NT2/D1 (cell line): Measurements from ENCODE around the gene RIPK1.
A peak's percentile ranks its signal among the peaks of the same experiment; 100 is the strongest.
"Not testable (repeated sequence)": the region's sequence is repeated elsewhere in the genome, so short reads cannot be mapped to it uniquely, and the experiment has no call there.

Source experiments
- DNase-seq: peaks from one replicate; pipeline ENCODE4 v3.0.0-alpha.2; 2011; ENCODE audit warnings: low read depth, low spot score
- H3K27me3 ChIP-seq: 2 replicates; pipeline ENCODE4 v1.6.0; 2011; ENCODE audit warnings: mild to moderate bottlenecking; ENCODE audit not compliant: insufficient read length, insufficient read depth
- H3K36me3 ChIP-seq: 2 replicates; pipeline ENCODE4 v1.6.1; 2011; ENCODE audit warnings: mild to moderate bottlenecking, low read length, mixed read lengths; ENCODE audit not compliant: insufficient read depth, insufficient read length
- H3K4me1 ChIP-seq: 2 replicates; pipeline ENCODE4 v1.5.1; 2011; ENCODE audit not compliant: insufficient read depth, insufficient read length
- H3K4me3 ChIP-seq: 2 replicates; pipeline ENCODE4 v1.5.1; 2011; ENCODE audit warnings: low read depth; ENCODE audit not compliant: insufficient read length
- H3K9ac ChIP-seq: 2 replicates; pipeline ENCODE4 v1.6.0; 2011; ENCODE audit warnings: low read depth; ENCODE audit not compliant: insufficient read length
- H3K9me3 ChIP-seq: 2 replicates; pipeline ENCODE4 v1.5.1; 2011; ENCODE audit warnings: mild to moderate bottlenecking, low read length; ENCODE audit not compliant: insufficient read depth
- SUZ12 ChIP-seq: IDR thresholded peaks from 2 replicates; pipeline ENCODE4 v1.6.1; 2011; ENCODE audit not compliant: insufficient read length, insufficient read depth; ENCODE audit errors: extremely low read depth
- YY1 ChIP-seq: IDR thresholded peaks from 2 replicates; pipeline ENCODE4 v1.6.1; 2011; ENCODE audit not compliant: insufficient read length, insufficient read depth
- ZNF274 ChIP-seq: IDR thresholded peaks from 2 replicates; pipeline ENCODE4 v1.6.1; 2011; ENCODE audit warnings: mild to moderate bottlenecking, low read depth, low read length

Gene RIPK1

DNA sequence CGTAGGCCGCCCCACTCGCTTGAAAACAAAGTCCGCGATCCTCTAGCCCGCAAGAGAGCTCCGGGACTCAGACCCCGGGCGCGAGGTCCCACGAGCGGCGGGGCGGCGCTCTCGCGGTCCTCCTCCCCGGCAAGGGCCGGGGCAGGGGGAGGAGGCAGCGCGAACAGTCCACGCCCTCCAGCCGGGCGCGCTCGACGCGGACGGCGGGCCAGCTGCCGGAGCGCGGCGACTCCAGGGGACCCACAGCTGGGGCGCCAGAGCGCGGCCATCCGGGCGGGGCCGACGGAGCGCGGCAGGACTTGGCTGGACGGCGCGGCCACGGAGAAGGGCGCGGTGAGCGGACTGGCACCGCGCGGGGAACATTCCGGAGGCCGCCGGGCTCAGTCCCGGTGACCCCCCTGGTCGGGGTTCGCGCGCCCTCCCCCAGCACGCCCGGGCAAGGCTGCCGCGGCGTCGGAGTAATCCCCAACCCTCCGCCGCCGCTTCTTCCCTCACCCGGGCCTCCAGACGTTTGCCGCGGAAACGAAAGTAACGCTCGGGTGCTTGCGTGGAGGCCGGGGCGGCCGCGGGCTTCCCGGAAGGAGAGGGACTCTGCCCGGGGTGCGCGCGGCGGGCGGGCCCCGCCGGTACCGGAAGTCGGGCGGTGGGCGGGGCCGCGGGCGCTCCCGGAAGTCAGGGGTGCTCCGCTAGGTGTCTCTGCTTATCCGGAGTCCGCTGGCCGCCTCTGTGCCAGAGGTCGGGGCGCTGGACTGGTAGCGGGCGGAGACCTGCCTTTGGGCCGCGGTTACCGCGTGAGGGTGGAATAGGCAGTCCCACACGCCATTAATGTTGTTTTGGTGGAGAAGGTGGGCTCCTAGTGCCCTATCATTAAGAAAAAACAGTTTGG lies at the start of gene RIPK1:
Gene RIPK1, plus strand, starts transcription at position 166 of the 886 bp plus-strand sequence. CDS start 8,330 bp downstream, outside the sequence.
- DNase-seq, result no peak

DNA sequence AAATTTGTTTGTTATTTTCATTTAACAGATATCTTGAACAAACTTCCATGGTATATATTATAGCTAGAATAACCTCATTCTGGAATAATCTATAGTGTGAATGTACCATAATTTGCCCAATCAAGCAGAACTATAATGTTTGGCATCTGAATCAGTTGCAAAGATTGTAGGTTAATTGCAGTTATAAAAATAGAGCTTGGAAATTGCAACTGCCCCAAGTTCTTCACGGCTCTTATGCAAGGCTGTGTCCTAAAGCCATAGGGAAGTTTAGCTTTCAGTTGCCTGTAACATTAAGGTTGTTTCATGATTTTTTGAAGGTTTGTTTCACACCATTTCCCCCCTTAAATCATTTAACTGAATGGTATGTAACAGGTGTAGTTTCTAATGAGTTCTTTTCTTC lies 49.2 kb upstream of the RIPK1 start:
- Histone ChIP-seq H3K36me3 (peaks cover 39% of the 10 kb centered on the region), H3K4me3 (no peak overlapping the region), H3K4me1 (peaks cover 3% of the 10 kb centered on the region), H3K9ac (no peak overlapping the region), H3K27me3 (no peaks in the 10 kb centered on the region), H3K9me3 (peaks cover 11% of the 10 kb centered on the region; the same call in 1 of the 2 replicates)
- TF ChIP-seq SUZ12 (no peak), ZNF274 (no peak), YY1 (no peak)
- no peak for DNase-seq

More for the DNA sequence above, at the start of gene RIPK1:
- H3K36me3 ChIP-seq, result peaks cover 14% of the 10 kb centered on the region
- peak within 1 kb of the TSS; percentile 88 for H3K9ac ChIP-seq
- TF ChIP-seq SUZ12, result no peak
- no peak for TF ChIP-seq ZNF274
- no peak for TF ChIP-seq YY1
- no peaks in the 10 kb centered on the region for H3K27me3 ChIP-seq
- peaks cover 3% of the 10 kb centered on the region for H3K4me1 ChIP-seq
- H3K9me3 ChIP-seq, result no peaks in the 10 kb centered on the region
- peak within 1 kb of the TSS; percentile 71 for H3K4me3 ChIP-seq

DNA sequence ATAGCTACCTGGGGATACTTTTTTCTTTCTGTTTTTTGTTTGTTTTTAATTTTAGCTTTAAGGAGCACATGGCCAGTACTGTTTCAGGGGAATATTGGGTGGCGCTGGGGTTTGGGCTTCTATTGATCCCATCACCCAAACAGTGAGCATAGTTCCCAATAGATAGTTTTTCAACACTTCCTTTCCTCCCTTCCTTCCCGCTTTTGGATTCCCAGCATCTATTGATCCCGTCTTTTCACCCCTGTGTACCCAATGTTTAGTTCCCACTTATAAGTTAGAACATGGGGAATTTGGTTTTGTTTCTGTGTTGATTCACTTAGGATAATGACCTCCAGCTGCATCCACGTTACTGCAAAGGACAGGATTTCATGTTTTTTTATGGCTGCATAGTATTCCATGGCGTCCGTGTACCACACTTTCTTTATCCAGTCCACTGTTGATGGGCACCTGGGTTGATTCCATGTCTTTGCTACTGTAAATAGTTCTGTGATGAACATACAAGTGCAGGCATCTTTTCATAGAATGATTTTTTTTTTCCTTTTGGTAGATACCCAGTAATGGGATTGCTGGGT lies 48.5 kb upstream of the RIPK1 start:
- H3K27me3 ChIP-seq, result no peaks in the 10 kb centered on the region
- peaks cover 4% of the 10 kb centered on the region for H3K4me1 ChIP-seq
- no peak overlapping the region for H3K4me3 ChIP-seq
- peaks cover 11% of the 10 kb centered on the region; the same call in 1 of the 2 replicates for H3K9me3 ChIP-seq
- TF ChIP-seq YY1 (no peak), ZNF274 (no peak), SUZ12 (no peak)
- no peak for DNase-seq
- peaks cover 31% of the 10 kb centered on the region for H3K36me3 ChIP-seq
- H3K9ac ChIP-seq, result no peak overlapping the region

DNA sequence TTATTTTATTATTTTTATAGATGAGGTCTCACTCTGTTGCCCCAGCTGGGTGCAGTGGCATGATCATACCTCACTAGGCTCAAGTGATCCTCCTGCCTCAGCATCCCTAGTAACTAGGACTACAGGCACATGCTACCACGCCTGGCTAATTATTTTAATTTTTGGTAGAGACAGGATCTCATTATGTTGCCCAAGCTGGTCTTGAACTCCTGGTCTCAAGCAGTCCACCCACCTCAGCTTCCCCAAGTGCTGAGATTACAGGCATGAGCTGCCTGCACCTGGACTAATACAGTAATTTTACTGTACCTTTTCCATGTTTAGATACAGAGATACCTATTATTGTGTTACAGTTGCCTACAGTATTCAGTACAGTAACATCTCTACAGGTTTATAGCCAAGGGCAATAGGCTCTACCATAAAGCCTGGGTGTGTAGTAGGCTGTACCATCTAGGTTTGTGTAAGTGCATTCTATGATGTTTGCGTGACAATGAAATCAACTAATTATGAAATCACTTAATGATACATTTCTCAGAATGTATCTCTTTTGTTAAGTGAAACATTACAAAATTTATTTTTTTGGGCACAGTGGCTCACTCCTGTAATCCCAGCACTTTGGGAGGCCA lies 47.2 kb upstream of the RIPK1 start:
- H3K4me3 ChIP-seq, DNase-seq, H3K27me3 ChIP-seq, H3K4me1 ChIP-seq, H3K9ac ChIP-seq: not testable (repeated sequence)
- H3K9me3 ChIP-seq, result peaks cover 11% of the 10 kb centered on the region; the same call in 1 of the 2 replicates
- H3K36me3 ChIP-seq, result peaks cover 20% of the 10 kb centered on the region

DNA sequence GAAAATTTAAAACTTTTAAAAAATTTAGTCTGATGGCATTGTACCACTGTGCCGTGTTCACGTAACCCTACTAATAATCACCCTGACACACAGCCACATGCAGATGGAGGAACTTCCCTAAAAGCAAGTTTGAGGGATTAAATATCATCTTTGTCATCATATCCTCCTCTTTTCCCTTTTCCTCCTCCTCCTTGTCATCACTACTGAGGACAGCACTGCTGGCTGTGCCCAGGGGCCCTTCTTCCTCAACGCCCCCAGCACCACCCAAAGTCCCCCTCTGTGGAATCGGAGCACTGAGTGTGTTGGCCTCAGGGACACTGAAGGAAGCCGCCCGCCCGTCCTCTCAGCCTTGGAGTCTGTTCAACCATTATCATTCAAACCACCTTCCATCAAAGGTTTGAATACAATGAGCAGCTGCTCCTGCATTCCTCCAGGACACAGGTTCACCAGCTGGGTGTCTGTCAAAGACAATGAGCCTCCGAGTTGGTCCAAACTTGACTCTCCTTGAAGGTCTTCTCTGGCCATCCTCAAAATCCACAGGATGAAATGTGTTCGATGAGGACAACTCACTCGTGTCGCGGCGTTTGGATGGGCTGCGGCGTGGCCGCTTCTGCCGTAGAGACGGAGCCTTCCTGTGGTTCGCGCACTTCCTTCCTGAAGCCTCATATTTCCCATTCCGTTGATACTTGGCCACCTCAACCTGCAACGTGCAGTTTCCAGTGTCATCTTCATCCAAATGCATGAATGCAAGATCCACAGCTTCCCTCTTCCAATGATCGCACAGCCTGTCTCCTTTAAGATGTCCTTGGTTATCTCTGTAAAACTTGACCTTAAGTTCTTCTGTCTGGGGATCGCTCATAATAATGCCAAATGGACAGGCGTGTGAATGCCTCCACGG lies 45.3 kb upstream of the RIPK1 start:
- DNase-seq, result no peak
- Histone ChIP-seq H3K4me3 (no peak overlapping the region), H3K36me3 (peaks cover 8% of the 10 kb centered on the region), H3K9ac (no peak overlapping the region), H3K27me3 (no peaks in the 10 kb centered on the region), H3K9me3 (peaks cover 11% of the 10 kb centered on the region; the same call in 1 of the 2 replicates), H3K4me1 (peaks cover 4% of the 10 kb centered on the region)
- TF ChIP-seq YY1, result no peak
- TF ChIP-seq ZNF274, result no peak
- TF ChIP-seq SUZ12, result no peak

DNA sequence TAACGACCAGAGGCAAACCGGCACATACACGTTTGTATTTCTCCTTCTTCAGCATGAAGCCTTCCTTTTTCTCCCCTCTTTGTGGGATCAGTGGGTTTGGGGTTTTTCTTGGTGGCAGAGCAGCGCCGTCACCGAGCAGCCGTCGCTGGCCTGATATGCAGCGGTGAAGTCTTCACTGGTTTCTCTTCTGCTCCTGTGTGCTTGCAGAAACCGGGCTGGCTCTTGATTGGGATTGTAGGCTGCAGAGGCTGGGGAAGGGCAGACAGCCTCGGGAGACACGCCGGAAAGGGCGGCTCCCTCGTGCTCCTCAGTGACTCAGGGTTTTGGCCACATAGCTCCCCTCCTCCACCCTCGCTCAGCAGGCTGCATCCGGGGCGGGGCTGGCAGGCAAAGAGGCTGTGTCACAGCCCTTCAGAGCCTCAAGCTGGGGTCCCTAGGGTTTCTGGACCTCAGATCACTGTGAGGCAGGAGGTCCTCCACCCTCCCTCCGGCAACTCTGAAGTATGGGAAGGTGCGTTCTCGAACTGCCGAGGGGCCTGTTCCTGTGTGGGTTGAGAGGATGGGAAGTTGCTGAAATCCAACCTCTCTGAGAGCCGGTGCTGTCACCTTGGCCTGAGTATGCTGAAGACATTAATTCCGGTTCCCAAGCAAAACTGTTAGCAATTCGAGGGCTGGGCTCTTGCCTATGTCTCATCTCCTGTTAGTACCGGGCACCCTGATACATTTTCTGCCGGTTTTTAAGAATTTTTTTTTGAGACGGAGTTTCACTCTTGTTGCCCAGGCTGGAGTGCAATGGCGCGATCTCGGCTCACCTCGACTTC lies 44.4 kb upstream of the RIPK1 start:
- H3K27me3 ChIP-seq, result no peaks in the 10 kb centered on the region
- no peak overlapping the region for H3K9ac ChIP-seq
- DNase-seq, result peak; percentile 42
- TF ChIP-seq ZNF274 (no peak), SUZ12 (no peak), YY1 (no peak)
- peaks cover 4% of the 10 kb centered on the region for H3K4me1 ChIP-seq
- peaks cover 8% of the 10 kb centered on the region for H3K36me3 ChIP-seq
- H3K4me3 ChIP-seq, result no peak overlapping the region
- peaks cover 11% of the 10 kb centered on the region; the same call in 1 of the 2 replicates for H3K9me3 ChIP-seq
